ENCODE data around the gene BMP10.

BMP10 gene

DNA sequence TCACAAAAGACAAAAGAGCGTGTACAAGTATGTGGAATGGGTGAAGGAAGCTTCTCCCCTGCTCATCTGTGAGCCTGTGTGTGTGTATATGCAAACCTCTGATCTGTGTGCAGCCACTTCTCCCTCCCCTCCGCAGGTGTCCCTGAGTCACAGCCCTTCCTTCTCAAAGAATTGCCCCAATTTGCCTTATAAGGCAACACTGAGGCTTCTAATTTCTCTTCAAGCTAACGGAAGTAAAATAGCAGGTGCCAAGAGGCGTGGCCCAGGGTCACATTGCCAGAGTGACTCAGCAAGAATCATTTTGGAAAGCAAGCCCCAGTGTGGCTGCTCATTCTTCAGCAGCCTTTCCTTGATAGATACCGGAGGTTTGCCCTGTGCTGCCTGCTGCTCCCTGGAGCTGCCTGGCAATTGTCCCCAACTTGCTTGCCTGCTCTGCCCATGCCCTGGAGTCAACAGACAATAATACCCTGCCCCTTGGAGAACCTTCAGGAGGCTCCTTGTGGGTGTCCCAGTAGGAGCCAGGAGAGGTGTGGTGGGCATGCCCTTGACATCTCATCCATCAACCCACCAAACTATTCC is 37.3 kb upstream of the BMP10 start:
- TF ChIP-seq CTCF (IDR thresholded peaks at IDR 0.05; ENCODE audit: control extremely low read depth, extremely low read depth, low read depth, missing control alignments) = no peak
- ChIA-PET POLR2A (interaction anchor here (0.6 kb wide), 2 partner anchors 190 to 441 kb away, joined by 3 read pairs; partner anchors contain the start of genes APLF and FBXO48), CTCF (interaction anchor here (0.9 to 4.9 kb wide), 31 partner anchors 10 to 467 kb away, joined by 3 to 79 read pairs (median 5); partner anchors contain the start of genes APLF and FBXO48)

GRCh38 chr2:68907920-68908253 is 36.7 kb upstream of the BMP10 start:
- POLR2A ChIA-PET = interaction anchor here (0.6 kb wide), 1 partner anchor 190 kb away, joined by 3 read pairs; no protein-coding TSS in a partner anchor
- no peak for DNase-seq (ENCODE audit: extremely low spot score)
- no peak for TF ChIP-seq CTCF (IDR thresholded peaks at IDR 0.05; ENCODE audit: control extremely low read depth, extremely low read depth, low read depth, missing control alignments)
- CTCF ChIA-PET = interaction anchor here (0.9 to 4.9 kb wide), 36 partner anchors 11 to 466 kb away, joined by 3 to 79 read pairs (median 5); partner anchors contain the start of genes APLF, ARHGAP25 and FBXO48

More for the DNA sequence above, 37.3 kb upstream of the BMP10 start:
- DNase-seq (ENCODE audit: extremely low spot score) = peak; percentile 81

GRCh38 chr2:68907232-68907919 is 36.2 kb upstream of the BMP10 start:
- no peak for DNase-seq (ENCODE audit: extremely low spot score)
- TF ChIP-seq CTCF (IDR thresholded peaks at IDR 0.05; ENCODE audit: control extremely low read depth, extremely low read depth, low read depth, missing control alignments) = no peak
- CTCF ChIA-PET = interaction anchor here (0.7 to 4.9 kb wide), 37 partner anchors 10 to 466 kb away, joined by 3 to 79 read pairs (median 4); partner anchors contain the start of genes APLF, ARHGAP25 and FBXO48
- POLR2A ChIA-PET = no interaction called here

DNA sequence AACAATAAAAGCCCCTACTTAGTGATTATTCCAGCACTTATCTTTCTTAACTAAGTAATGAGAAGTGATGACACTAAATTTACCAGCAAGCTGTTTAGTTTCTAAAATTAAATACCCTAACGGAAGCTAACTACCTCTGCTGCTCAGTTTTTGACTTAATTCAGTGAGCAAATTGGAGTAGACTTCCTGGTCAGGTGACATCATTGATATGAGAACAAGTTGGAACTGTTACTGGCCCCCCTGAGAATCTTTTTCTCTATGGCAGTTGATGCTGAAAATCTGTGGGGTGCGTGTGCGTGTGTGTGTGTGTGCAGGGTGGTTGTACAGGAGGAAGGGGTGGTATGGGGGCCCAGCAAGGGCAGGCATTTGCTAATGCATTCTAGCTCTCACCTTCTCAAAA is 35.5 kb upstream of the BMP10 start:
- no peak for TF ChIP-seq CTCF (IDR thresholded peaks at IDR 0.05; ENCODE audit: control extremely low read depth, extremely low read depth, low read depth, missing control alignments)
- no peak for DNase-seq (ENCODE audit: extremely low spot score)
- POLR2A ChIA-PET = no interaction called here
- CTCF ChIA-PET = interaction anchor here (0.7 to 4.9 kb wide), 16 partner anchors 9 to 443 kb away, joined by 3 to 79 read pairs (median 4); no protein-coding TSS in a partner anchor

DNA sequence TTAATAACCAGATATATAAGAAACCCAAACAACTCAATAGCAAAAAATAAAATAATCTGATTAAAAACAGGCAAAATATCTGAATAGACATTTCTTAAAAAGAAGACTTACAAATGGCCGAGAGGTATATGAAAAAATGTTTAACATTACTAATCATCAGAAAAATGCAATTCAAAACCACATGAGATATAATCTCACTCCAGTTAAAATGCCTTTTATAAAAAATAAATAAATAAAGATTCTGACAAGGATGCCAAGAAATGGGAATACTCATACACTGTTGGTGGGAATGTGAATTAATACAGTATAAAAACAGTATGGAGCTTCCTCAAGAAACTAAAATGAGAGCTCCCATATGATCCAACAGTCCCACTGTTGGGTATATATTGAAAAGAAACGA is 33.9 kb upstream of the BMP10 start:
- no peak for DNase-seq (ENCODE audit: extremely low spot score)
- ChIA-PET POLR2A (no interaction called here), CTCF (interaction anchor here (1.0 to 2.2 kb wide), 3 partner anchors 20 to 442 kb away, joined by 3 to 10 read pairs (median 3); no protein-coding TSS in a partner anchor)
- TF ChIP-seq CTCF (IDR thresholded peaks at IDR 0.05; ENCODE audit: control extremely low read depth, extremely low read depth, low read depth, missing control alignments) = no peak

- ChIA-PET CTCF (interaction anchor here (0.9 to 1.9 kb wide), 7 partner anchors 13 to 438 kb away, joined by 3 to 7 read pairs (median 3); no protein-coding TSS in a partner anchor), POLR2A (no interaction called here)
- DNase-seq (ENCODE audit: extremely low spot score) = no peak
- TF ChIP-seq CTCF (IDR thresholded peaks at IDR 0.05; ENCODE audit: control extremely low read depth, extremely low read depth, low read depth, missing control alignments) = no peak
These were observed 30.4 kb upstream of the BMP10 start for GRCh38 chr2:68901561-68901960.

Data from GM10248 (cell line).